ENCODE data around the gene DPP10. TPM values are rescaled to one million over a fixed set of nuclear protein-coding genes. Genes with fewer than 3 reads are reported as not detected.

DPP10 gene
- total RNA-seq, 2 donors from 2014 or later, result 3.1 to 11.2 TPM

DNA sequence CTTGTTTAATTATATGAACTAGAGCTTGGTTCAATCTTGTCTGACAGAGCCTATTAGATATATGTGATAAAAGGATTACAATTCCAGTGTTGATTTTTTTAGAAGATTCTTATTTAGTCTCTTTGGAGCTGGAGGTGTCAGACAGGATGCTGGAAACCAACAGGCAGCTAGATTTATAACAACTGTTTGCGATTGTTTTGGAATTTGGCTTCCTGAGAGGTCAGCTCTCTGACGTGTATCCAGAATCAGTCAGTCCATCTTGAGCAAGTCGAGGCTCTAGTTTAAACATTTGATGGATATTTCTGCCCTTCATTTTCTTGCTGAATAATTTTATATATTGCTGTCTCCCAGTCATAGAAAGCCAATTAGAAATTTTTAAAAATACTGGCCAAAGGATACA is 1062.9 kb downstream of the DPP10 start:
- DNase-seq, result no peak
- 51 to 80% methylated on average over 3 of the region's 3 CpGs for WGBS, 2 donors
- H3K27ac ChIP-seq, result no peak overlapping the region
- no peaks in the 10 kb centered on the region for H3K36me3 ChIP-seq (replicated peaks in 1 of 2; ENCODE audit: insufficient read depth in 1 of 2, low read depth in 2 of 2)
- no peaks in the 10 kb centered on the region for H3K4me1 ChIP-seq
- H3K9me3 ChIP-seq, result no peaks in the 10 kb centered on the region
- intact Hi-C loops (cut with DNase I), result no loop called here
- TF ChIP-seq, protein P1, sequence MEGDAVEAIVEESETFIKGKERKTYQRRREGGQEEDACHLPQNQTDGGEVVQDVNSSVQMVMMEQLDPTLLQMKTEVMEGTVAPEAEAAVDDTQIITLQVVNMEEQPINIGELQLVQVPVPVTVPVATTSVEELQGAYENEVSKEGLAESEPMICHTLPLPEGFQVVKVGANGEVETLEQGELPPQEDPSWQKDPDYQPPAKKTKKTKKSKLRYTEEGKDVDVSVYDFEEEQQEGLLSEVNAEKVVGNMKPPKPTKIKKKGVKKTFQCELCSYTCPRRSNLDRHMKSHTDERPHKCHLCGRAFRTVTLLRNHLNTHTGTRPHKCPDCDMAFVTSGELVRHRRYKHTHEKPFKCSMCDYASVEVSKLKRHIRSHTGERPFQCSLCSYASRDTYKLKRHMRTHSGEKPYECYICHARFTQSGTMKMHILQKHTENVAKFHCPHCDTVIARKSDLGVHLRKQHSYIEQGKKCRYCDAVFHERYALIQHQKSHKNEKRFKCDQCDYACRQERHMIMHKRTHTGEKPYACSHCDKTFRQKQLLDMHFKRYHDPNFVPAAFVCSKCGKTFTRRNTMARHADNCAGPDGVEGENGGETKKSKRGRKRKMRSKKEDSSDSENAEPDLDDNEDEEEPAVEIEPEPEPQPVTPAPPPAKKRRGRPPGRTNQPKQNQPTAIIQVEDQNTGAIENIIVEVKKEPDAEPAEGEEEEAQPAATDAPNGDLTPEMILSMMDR (IDR thresholded peaks at IDR 0.05), result no peak
- no peak for TF ChIP-seq POLR2A (IDR thresholded peaks at IDR 0.05)
- no peak overlapping the region for H3K4me3 ChIP-seq
- no peak for ATAC-seq
- H3K27me3 ChIP-seq, result no peaks in the 10 kb centered on the region

DNA sequence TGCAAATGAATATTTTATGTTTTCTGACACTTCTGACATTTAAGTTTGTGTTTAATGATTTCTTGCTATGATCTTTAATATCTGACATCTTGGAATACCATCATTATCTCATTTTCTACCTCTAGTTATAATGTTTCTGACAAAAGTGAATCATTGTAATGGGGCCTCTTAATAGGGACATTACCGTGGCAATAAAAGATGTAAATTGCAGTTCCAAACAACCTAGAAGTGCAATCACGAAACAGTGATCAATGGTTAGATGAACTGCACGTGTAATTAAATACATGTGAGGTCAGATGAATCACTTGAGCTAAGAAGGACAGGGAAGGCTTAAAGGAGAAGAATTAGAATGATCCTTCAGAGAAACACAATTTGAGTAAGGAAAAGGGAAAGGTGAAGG is 1078.3 kb downstream of the DPP10 start:
- WGBS, 2 donors, result 79 to 85% methylated on average over 3 of the region's 3 CpGs
- TF ChIP-seq, protein P1 (IDR thresholded peaks at IDR 0.05), result no peak
- TF ChIP-seq POLR2A (IDR thresholded peaks at IDR 0.05), result no peak
- intact Hi-C loops (cut with DNase I), result no loop called here
- Histone ChIP-seq H3K36me3 (replicated peaks in 1 of 2; ENCODE audit: insufficient read depth in 1 of 2, low read depth in 2 of 2) (no peaks in the 10 kb centered on the region), H3K27me3 (no peaks in the 10 kb centered on the region), H3K4me1 (no peaks in the 10 kb centered on the region), H3K4me3 (no peak overlapping the region), H3K27ac (no peak overlapping the region), H3K9me3 (no peaks in the 10 kb centered on the region)
- DNase-seq (no peak), ATAC-seq (no peak)

DNA sequence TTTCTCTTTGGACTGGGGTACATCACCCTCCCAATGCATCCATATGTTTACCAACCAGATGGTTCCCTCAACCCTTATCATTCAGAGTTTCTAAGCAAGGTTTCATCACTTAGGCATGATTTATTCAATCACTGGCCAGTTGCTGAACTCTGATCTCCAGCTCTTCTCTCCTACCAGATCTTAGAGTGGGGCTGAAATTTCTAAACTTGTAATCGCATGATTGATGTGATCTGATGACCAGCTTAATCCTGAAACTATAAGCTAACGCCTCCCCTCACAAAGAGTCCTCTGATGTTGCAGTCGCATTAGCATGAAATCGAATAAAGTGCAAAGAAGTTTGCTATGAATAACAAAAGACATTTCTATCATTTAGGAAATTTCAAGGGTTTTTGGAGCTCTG is 1082.0 kb downstream of the DPP10 start:
- Histone ChIP-seq H3K9me3 (no peaks in the 10 kb centered on the region), H3K36me3 (replicated peaks in 1 of 2; ENCODE audit: insufficient read depth in 1 of 2, low read depth in 2 of 2) (no peaks in the 10 kb centered on the region), H3K27me3 (no peaks in the 10 kb centered on the region), H3K4me3 (no peak overlapping the region), H3K4me1 (no peaks in the 10 kb centered on the region), H3K27ac (no peak overlapping the region)
- TF ChIP-seq, protein P1 (IDR thresholded peaks at IDR 0.05), result no peak
- no peak for TF ChIP-seq POLR2A (IDR thresholded peaks at IDR 0.05)
- intact Hi-C loops (cut with DNase I), result no loop called here
- 86 to 92% methylated on average over 4 of the region's 4 CpGs for WGBS, 2 donors
- ATAC-seq (no peak), DNase-seq (no peak)

DNA sequence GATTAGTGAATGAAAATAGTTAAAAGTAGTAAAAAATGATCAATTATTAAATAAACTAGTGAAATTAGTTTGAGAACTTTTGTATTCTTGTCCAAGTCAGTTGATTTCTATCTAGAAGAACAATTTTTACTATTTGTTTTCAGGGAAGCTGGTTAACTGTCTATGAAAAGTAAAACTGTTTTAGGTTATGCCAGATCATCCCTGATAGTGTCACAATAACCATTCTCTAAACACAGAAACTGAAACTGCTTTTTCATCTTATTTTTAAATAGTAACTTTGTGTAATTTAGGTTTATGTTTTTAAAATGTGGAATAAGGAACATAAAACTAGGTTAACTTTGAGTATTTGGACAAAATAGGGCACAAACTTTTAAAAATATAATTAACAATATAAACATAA is 1087.2 kb downstream of the DPP10 start:
- DNase-seq, result no peak
- no peak for ATAC-seq
- Histone ChIP-seq H3K4me3 (no peak overlapping the region), H3K9me3 (no peaks in the 10 kb centered on the region), H3K27ac (no peak overlapping the region), H3K27me3 (no peaks in the 10 kb centered on the region), H3K36me3 (replicated peaks in 1 of 2; ENCODE audit: insufficient read depth in 1 of 2, low read depth in 2 of 2) (no peaks in the 10 kb centered on the region), H3K4me1 (no peaks in the 10 kb centered on the region)
- no peak for TF ChIP-seq POLR2A (IDR thresholded peaks at IDR 0.05)
- TF ChIP-seq, protein P1 (IDR thresholded peaks at IDR 0.05), result no peak
- intact Hi-C loops (cut with DNase I), result no loop called here

DNA sequence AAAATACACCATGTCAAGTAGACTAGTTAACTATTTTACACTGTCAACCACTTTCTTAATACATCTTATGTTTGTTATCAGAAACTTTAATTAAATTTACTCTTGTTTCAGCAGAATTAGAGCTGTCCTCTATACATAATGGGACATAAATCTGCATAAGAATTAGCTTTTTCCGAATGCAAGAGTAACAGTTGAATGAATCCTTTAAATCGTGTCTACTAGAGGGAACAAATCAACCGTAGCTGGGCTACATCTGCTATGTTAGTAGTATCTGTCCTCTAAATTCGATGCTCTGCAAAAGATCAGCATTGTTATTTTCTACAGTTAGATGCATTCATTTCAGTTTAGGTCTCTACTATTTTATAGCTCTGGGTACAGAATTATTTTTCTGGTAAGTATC is 1090.6 kb downstream of the DPP10 start:
- Histone ChIP-seq H3K27me3 (no peaks in the 10 kb centered on the region), H3K4me3 (no peak overlapping the region), H3K27ac (no peak overlapping the region), H3K36me3 (replicated peaks in 1 of 2; ENCODE audit: insufficient read depth in 1 of 2, low read depth in 2 of 2) (no peaks in the 10 kb centered on the region), H3K4me1 (no peaks in the 10 kb centered on the region), H3K9me3 (no peaks in the 10 kb centered on the region)
- TF ChIP-seq, protein P1 (IDR thresholded peaks at IDR 0.05), result no peak
- no peak for TF ChIP-seq POLR2A (IDR thresholded peaks at IDR 0.05)
- ATAC-seq, result no peak
- no peak for DNase-seq
- 83 to 87% methylated on average over 4 of the region's 4 CpGs for WGBS, 2 donors
- intact Hi-C loops (cut with DNase I), result no loop called here

All from body of pancreas (tissue), 4 donors.